Natural killer cell (primary cell): Measurements from ENCODE around the gene TMEM30B. TPM values are rescaled to one million over a fixed set of nuclear protein-coding genes. Genes with fewer than 3 reads are reported as not detected.

Experiments used
- ATAC-seq, 3 donors: fragments of 150-1000 bp in 2 of 3; fragments of 200-7000 bp in 1 of 3; cut with Tn5 transposase; 1 replicate in 1 of 3; 2 replicates in 2 of 3; pipeline ENCODE4 v1.10.0; 2021; ENCODE audit warnings: mild to moderate bottlenecking in 2 of 3, moderate library complexity in 2 of 3
- DNase-seq, 2 donors: peaks; one replicate each; pipeline versions ENCODE4 v3.0.0 to v3.0.0-alpha.2; 2013 to 2021; ENCODE audit warnings: mixed read lengths in 1 of 2
- H3K27ac ChIP-seq: one replicate; pipeline ENCODE4 v1.5.1; 2013; ENCODE audit warnings: mild to moderate bottlenecking, low read length
- H3K27me3 ChIP-seq: one replicate; pipeline ENCODE4 v1.6.1; 2013; ENCODE audit warnings: low read length; ENCODE audit not compliant: control insufficient read depth, insufficient read depth
- H3K36me3 ChIP-seq: one replicate; pipeline ENCODE4 v1.6.1; 2013; ENCODE audit warnings: low read length; ENCODE audit not compliant: control insufficient read depth, insufficient read depth
- H3K4me1 ChIP-seq: one replicate; pipeline ENCODE4 v1.6.1; 2013; ENCODE audit warnings: low read length; ENCODE audit not compliant: control insufficient read depth, insufficient read depth
- H3K4me3 ChIP-seq: one replicate; pipeline ENCODE4 v1.5.1; 2013; ENCODE audit warnings: low read length
- H3K9me3 ChIP-seq: one replicate; pipeline ENCODE4 v1.6.1; 2013; ENCODE audit warnings: low read length; ENCODE audit not compliant: control insufficient read depth, insufficient read depth
- H3K27ac Mint-ChIP-seq, 2 donors: one replicate each; pipeline ENCODE4 v1.8.0; 2022; ENCODE audit warnings: mild to moderate bottlenecking in 2 of 2, mixed read lengths in 2 of 2, moderate library complexity in 1 of 2
- H3K27me3 Mint-ChIP-seq, 2 donors: one replicate each; pipeline ENCODE4 v1.8.0; 2022; ENCODE audit warnings: low read depth in 2 of 2, mixed read lengths in 2 of 2
- H3K36me3 Mint-ChIP-seq: one replicate; pipeline ENCODE4 v1.8.0; 2022; ENCODE audit warnings: mixed read lengths
- H3K4me1 Mint-ChIP-seq, 2 donors: one replicate each; pipeline ENCODE4 v1.8.0; 2022; ENCODE audit warnings: mixed read lengths in 2 of 2
- H3K4me3 Mint-ChIP-seq: one replicate; pipeline ENCODE4 v1.8.0; 2022; ENCODE audit warnings: mild to moderate bottlenecking, moderate library complexity, mixed read lengths
- H3K9me3 Mint-ChIP-seq, 2 donors: one replicate each; pipeline ENCODE4 v1.8.0; 2022; ENCODE audit warnings: mixed read lengths in 2 of 2
- CTCF ChIP-seq: fragments of 200-600 bp; IDR thresholded peaks from one replicate; pipeline ENCODE4 v1.8.0; 2022; ENCODE audit warnings: antibody characterized with exemption
- WGBS: methylation state at CpG from one replicate; pipeline ENCODE4 v1.1.7; 2013; ENCODE audit warnings: missing lambda C conversion rate; ENCODE audit not compliant: insufficient coverage; 5-methylcytosine and 5-hydroxymethylcytosine counted together
- intact Hi-C: fragments of 100-400 bp; cut with micrococcal nuclease; formaldehyde crosslinking; loops from one replicate; pipeline ENCODE4 v1.14.2; 2022
- total RNA-seq, 4 donors: library from RNA; stranded (reverse); fragments of 120-200 nt in 1 of 4; gene quantifications; one replicate each; pipeline versions ENCODE4 v1.2.3 to v1.2.4, GENCODE V29; 2013 to 2022

Gene TMEM30B
- total RNA-seq, 3 donors from 2014 or later (not counting 1 experiment from before 2014, with no cell fraction given), result 1.0 to 1.4 (median 1.3) TPM

GRCh38 chr14:61256826-61257468 is 24.2 kb downstream of the TMEM30B start:
- H3K27me3 Mint-ChIP-seq, result peaks cover 22 to 35% of the 10 kb centered on the region in 2 donors
- TF ChIP-seq CTCF, result no peak

GRCh38 chr14:61255968-61256367 is 25.2 kb downstream of the TMEM30B start:
- intact Hi-C loops, result no loop called here
- Mint-ChIP-seq H3K27ac (no peak overlapping the region), H3K4me1 (peaks cover 0 to 5% of the 10 kb centered on the region in 2 donors), H3K9me3 (no peaks in the 10 kb centered on the region), H3K36me3 (no peaks in the 10 kb centered on the region), H3K4me3 (no peak overlapping the region), H3K27me3 (peaks cover 22 to 43% of the 10 kb centered on the region in 2 donors)
- 92% methylated on average over 5 of the region's 5 CpGs for WGBS
- Histone ChIP-seq H3K4me3 (no peak overlapping the region), H3K27me3 (peaks cover 2% of the 10 kb centered on the region), H3K36me3 (no peaks in the 10 kb centered on the region), H3K4me1 (no peaks in the 10 kb centered on the region), H3K27ac (no peak overlapping the region), H3K9me3 (no peaks in the 10 kb centered on the region)
- no peak for TF ChIP-seq CTCF
- ATAC-seq (no peak), DNase-seq (no peak)

More at GRCh38 chr14:61256826-61257468, 24.2 kb downstream of the TMEM30B start:
- no peaks in the 10 kb centered on the region for H3K36me3 ChIP-seq
- Mint-ChIP-seq H3K36me3 (no peaks in the 10 kb centered on the region), H3K4me1 (peaks cover 0 to 5% of the 10 kb centered on the region in 2 donors), H3K9me3 (no peaks in the 10 kb centered on the region), H3K4me3 (no peak overlapping the region), H3K27ac (no peak overlapping the region)
- H3K4me3 ChIP-seq, result no peak overlapping the region
- no peaks in the 10 kb centered on the region for H3K9me3 ChIP-seq
- DNase-seq, result no peak
- ATAC-seq, result no peak
- no peaks in the 10 kb centered on the region for H3K4me1 ChIP-seq
- H3K27me3 ChIP-seq, result peaks cover 2% of the 10 kb centered on the region
- 96% methylated on average over 6 of the region's 6 CpGs for WGBS
- no peak overlapping the region for H3K27ac ChIP-seq
- intact Hi-C loops, result no loop called here

GRCh38 chr14:61254808-61255526 is 26.2 kb downstream of the TMEM30B start:
- no peak for DNase-seq
- no peak for TF ChIP-seq CTCF
- intact Hi-C loops, result no loop called here
- Histone ChIP-seq H3K9me3 (no peaks in the 10 kb centered on the region), H3K27me3 (peaks cover 2% of the 10 kb centered on the region), H3K27ac (no peak overlapping the region), H3K4me3 (no peak overlapping the region), H3K4me1 (no peaks in the 10 kb centered on the region), H3K36me3 (no peaks in the 10 kb centered on the region)
- no peak for ATAC-seq
- H3K36me3 Mint-ChIP-seq, result no peaks in the 10 kb centered on the region
- peaks cover 22 to 51% of the 10 kb centered on the region in 2 donors for H3K27me3 Mint-ChIP-seq
- H3K4me3 Mint-ChIP-seq, result no peak overlapping the region
- 90% methylated on average over 6 of the region's 8 CpGs for WGBS
- no peak overlapping the region for H3K27ac Mint-ChIP-seq
- no peaks in the 10 kb centered on the region for H3K9me3 Mint-ChIP-seq
- H3K4me1 Mint-ChIP-seq, result peaks cover 0 to 5% of the 10 kb centered on the region in 2 donors
